HG03432 (cell line): ENCODE measurements around the gene WWP2.
A peak's percentile ranks its signal among the peaks of the same experiment; 100 is the strongest.
"Not testable (repeated sequence)": the region's sequence is repeated elsewhere in the genome, so short reads cannot be mapped to it uniquely, and the experiment has no call there.

Experiments
- ATAC-seq: cut with Tn5 transposase; IDR thresholded peaks from one replicate; pipeline ENCODE4 v1.9.1; 2021; ENCODE audit warnings: mild to moderate bottlenecking, moderate library complexity; ENCODE audit not compliant: unreplicated experiment

Gene WWP2

DNA sequence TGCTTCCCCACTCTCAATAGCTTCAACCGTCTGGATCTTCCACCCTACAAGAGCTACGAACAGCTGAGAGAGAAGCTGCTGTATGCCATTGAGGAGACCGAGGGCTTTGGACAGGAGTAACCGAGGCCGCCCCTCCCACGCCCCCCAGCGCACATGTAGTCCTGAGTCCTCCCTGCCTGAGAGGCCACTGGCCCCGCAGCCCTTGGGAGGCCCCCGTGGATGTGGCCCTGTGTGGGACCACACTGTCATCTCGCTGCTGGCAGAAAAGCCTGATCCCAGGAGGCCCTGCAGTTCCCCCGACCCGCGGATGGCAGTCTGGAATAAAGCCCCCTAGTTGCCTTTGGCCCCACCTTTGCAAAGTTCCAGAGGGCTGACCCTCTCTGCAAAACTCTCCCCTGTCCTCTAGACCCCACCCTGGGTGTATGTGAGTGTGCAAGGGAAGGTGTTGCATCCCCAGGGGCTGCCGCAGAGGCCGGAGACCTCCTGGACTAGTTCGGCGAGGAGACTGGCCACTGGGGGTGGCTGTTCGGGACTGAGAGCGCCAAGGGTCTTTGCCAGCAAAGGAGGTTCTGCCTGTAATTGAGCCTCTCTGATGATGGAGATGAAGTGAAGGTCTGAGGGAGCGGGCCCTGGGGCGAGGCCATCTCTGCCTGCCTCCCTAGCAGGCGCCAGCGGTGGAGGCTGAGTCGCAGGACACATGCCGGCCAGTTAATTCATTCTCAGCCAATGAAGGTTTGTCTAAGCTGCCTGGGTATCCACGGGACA lies 177.9 kb downstream of the WWP2 start:
- no peak for ATAC-seq

DNA sequence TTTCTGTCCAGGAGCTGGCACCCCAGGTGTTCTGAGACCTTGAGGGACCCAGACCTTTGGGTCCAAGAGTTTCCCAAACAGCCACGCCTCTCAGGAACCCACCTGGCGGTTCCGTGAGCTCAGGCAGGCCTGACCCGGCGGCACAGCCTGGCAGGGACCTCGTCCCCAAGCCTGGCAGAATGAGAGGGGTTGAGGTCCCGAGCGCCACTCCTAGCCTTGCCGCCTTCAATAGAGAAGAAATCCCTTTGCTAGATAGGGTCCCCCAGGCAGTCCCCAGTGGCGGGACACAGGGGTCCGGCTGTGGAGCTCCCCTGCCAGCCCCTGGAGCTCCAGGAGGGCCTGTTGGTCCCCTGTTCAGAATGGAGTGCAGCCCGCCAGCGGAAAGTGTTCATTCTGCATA lies 178.5 kb downstream of the WWP2 start:
- no peak for ATAC-seq

DNA sequence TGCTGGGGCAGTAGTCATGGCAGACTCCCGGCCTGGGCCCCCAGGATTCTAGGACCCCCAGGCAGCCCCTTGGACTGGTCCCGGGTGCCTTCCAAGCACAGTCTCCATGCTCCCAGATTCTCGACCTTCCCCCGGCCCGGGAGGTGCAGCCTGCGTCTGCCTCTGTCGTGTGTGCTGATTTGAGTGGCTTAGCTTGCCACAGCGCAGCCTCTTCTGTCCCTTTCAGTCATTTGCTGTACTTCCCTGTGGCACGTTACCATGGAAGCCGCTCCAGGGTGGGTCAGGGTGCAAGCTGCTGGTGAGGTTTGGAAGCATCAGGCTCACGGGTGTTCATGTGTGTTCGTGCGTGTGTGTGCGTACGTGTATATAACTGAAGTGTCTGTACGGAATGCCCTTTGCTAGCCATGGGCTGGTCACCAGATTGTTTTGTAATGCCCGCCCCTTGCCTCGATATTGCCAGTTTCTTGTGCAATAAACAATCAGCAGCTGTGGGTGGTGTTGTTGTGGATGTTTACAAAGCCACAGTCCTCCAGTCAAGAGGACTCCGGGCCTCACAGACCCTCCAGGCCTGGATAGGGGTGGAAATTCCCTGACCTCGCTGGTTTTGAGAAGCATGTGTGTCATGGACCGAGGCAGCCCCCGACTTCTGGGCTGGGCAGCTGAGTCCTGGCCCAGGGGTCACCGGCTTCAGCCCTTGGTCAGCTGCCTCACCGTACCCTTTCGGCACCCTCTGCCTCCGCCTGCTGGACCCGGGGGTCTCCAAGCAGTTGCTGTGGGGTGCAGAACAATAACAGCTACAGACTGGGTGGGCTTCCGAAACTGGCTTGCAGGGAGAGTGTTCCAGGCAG lies 179.3 kb downstream of the WWP2 start:
- ATAC-seq: no peak

DNA sequence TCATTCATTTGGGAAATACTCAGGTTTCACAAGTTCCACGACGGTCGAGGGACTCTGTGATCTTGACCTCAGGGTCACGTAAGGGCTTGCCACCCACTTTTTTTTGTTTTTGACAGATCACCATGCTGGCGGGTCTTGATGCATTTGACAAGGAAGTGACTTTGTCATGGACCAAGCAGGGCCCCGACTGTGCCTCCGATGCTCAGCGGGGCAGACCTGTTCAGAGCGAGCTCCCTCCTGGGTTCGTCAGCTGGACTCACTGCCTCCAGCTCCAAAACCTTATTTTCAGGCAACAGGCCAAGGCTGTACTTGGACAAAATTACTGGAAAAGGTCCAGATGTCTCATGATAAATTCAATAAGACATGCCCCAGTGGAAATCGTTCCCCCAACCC lies 180.0 kb downstream of the WWP2 start:
- no peak for ATAC-seq

DNA sequence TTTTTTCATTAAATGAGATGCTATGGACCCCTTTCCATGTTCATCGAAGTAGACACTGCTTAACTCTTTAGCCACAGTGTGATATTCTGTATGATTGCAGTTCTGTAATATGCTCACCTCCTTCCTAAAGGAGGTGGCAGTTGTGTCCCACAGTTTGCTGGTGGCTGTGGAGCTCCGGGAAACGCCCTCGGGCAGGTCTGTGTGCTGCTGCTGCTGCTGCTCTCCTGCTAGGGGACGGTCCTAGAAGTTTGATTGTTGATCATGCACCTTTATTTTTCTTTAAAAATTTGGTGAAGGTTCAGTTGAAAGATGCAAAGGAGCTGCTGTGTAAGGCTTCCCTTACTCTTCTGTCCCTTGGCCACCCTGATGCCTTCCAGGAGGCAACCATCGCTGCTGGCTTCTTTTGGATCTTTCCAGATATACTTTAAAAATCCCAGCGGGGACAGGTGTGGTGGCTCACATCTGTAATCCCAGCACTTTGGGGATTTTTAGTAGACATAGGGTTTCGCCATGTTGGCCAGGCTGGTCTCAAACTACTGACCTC lies 180.6 kb downstream of the WWP2 start:
- ATAC-seq: no peak

DNA sequence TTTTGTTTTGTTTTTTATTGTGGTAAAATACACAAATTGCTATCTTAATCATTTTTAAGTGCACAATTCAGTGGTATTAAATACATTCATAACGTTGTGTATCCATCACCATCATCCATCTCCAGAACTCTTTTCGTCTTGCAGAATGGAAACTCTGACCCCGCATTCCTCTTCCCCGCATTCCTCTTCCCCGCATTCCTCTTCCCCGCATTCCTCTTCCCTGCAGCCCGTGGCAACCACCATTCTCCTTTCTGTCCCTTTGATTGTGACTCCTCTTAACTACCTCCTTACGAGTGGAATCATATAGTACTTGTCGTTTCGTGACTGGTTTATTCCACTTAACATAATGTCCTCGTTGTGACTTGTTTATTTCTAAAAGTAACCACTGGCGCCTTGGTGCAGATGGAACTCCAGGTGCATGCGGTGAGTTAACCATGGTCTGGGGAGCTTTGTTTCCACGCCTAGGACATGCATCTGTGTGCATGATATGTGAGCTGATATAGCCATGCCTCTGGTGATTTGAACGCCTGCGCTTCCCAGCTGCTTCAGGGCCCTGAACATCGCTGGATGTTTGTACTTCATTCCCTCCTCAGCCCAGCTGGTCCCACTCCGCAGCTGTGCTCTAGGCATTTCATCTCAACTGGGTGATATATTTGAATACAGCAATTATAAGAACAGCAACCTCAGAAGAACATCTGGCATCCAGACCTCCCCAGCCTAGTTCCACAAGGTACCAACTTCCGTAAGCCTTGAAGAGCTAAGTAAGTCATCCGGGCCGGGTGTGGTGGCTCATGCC lies 181.3 kb downstream of the WWP2 start:
- not testable (repeated sequence) for ATAC-seq

DNA sequence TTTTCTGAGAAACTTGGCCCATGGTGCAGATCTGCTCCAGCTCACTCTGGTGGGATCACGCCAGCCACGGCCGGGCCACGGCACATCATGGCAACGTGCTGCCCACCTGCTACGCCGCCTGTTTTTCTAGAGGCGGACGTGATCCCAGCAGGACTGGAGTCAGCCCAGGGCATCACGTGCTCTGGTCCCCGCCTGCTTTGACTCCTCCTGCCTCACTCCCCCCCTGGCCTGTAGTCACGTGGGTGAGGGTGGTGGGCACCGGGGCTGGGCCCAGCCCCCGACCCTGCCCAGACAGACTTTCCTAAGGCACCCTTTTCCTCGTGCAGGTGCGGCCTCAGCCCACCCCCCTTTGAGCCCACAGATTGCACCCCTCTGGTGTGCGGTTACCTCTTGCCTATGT lies 188.3 kb downstream of the WWP2 start:
- ATAC-seq: not testable (repeated sequence)

DNA sequence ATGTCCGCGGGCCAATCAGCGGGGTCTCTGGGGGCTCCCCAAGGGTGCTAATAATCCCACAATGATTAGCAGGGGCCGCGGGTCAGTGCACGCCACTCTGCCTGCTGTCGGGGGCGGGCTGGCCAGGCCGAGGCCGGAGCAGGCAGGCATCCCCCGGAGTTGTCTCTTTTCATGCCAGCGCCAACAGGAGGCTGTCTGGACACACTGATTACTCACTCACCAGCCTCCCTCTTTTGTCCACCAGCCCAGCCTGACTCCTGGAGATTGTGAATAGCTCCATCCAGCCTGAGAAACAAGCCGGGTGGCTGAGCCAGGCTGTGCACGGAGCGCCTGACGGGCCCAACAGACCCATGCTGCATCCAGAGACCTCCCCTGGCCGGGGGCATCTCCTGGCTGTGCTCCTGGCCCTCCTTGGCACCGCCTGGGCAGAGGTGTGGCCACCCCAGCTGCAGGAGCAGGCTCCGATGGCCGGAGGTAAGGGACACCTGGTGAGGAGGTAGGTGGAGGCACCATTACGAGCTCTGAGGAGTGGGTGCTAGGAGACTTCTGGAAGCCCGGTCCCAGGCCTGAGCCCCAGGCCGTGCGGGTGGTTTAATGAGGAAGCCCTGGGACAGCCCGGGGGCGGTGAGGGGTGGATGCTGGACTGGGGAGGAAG lies 189.0 kb downstream of the WWP2 start, which contains the start of gene CLEC18A:
Gene CLEC18A, plus strand, starts transcription at position 318 of the 655 bp plus-strand sequence. Its CDS starts 33 bp downstream, at position 351.
- not testable (repeated sequence) for ATAC-seq

DNA sequence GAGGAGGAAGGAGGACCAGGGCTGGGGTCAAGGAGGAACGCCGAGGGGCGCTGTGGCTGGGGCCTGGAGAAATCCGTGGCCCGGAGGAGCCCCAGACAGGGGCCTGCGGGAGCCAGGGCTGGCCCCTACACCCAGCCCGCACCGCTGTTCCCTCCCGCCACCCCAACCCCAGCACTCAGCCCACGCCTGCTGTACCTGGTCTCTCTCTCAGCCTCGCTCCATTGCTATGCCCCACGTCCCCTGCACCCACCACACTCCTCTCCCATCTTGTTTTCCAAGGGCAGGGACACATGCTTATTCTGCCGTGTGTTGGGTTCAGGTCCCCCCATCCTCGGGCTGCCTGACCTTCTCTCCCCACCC lies 189.5 kb downstream of the WWP2 start:
- not testable (repeated sequence) for ATAC-seq

DNA sequence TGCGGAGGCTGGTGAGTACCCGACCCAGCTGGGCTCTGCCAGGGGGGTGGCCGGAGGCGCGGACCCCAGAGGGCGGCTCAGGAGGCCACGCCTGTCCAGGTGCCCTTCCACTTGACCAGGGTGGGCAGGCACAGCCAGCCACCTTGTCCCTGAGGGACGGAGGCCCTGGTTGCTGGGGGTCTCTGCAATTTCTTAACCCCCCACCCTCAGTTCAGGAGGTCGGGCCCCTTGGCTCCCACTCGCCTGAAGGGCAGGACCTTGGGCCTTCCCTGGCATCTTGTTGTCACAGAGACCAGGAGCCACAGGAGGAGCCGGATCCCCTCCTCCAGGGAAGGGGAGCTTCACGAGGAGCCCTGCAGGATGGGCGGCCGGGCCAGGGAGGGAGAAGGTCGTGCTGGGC lies 190.0 kb downstream of the WWP2 start:
- not testable (repeated sequence) for ATAC-seq

DNA sequence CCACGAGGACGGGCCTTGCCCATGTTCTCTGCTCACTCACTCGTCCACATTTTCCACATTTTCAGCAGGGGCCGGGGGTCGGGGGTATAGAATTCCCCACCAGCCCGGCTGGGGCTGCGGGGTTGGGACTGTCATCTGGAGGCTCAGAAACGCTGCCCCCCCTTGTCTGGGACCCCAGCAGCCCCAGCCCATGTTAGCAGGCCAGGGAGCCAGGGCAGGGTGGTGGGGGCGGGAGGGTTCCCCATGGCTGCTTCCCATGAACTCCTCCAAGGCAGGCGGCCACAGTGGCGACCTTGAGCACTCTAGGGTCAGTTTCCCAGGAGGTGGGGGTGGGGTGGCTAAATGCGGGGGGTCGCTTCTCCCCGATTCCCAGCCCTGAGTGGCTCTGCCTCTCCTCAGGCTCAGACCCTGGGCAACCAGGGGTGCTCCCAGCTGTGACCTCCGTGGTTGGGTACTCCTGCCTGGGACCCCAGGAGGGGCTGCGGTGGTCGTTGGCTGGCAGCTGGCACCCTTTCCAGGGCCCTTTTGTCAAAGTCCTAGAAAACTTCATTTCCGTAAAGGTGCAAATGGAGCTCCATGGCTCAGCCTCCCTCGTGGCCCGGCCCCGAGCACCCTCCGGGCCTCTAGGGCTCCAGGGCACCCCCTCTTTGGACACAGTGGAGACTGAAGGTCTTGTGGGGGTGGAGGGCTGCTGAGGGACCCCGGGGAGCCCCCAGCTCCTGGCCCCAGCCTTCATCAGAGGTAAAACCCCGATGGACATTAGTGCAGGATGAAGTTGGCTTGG lies 190.6 kb downstream of the WWP2 start:
- not testable (repeated sequence) for ATAC-seq

DNA sequence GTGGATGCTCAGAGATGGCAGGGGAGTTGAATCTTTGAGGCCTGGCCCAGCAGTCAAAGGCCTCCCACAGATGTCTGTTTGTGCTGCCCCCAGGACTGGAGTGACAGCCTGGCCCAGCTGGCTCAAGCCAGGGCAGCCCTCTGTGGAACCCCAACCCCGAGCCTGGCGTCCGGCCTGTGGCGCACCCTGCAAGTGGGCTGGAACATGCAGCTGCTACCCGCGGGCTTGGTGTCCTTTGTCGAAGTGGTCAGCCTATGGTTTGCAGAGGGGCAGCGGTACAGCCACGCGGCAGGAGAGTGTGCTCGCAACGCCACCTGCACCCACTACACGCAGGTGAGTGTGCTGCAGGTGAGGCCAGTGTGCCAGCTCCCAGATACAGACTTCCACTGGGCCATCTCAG lies 192.1 kb downstream of the WWP2 start:
- not testable (repeated sequence) for ATAC-seq

DNA sequence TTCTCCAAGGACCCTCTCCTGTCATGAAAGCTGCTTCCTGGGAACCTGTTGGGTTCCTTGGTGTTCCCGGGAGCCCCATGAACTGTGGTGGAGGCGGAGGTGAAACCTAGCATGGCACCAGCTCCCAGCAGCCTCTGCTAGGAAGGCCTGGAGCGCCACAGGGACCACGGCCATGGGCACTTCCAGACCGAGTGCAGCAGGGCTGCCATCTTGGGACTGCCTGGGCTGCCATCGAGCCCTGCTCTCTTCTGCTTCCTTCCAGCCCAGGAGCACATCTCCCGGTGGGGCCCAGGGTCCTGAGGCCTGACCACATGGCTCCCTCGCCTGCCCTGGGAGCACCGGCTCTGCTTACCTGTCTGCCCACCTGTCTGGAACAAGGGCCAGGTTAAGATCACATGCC lies 201.2 kb downstream of the WWP2 start:
- not testable (repeated sequence) for ATAC-seq

DNA sequence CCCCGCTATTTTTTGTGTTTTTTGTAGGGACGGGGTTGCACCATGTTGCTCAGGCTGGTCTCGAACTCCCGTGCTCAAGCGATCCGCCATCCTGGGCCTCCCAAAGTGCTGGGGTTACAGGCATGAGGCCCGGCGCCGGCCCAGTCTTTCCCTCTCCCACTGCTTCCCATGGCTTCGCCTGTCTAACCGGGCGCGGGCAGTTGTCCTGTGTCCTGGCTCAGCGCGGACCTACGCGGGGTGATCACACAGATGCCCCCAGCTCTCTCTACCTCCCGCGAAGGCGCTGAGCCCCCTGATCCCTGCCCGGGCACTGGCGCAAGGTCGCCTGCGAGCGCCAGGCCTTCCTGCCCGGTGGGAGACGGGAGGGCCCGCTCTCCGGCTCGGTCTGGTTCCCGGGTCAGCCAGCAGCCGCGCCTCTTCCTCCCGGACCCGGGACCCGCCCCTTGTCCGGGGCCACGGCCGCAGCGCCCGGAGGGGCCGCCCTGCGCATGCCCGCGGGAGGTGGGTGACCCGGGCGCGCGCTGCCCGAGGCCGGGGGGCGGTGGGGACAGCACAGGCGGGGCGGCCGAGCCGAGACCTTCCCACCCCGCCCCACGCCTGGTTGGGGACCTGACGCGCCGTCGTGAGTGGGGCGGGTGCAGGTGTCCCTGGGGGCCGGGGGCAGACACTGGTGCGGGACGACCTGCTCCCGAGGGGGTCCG lies 203.0 kb downstream of the WWP2 start:
- ATAC-seq: peak; percentile 46

DNA sequence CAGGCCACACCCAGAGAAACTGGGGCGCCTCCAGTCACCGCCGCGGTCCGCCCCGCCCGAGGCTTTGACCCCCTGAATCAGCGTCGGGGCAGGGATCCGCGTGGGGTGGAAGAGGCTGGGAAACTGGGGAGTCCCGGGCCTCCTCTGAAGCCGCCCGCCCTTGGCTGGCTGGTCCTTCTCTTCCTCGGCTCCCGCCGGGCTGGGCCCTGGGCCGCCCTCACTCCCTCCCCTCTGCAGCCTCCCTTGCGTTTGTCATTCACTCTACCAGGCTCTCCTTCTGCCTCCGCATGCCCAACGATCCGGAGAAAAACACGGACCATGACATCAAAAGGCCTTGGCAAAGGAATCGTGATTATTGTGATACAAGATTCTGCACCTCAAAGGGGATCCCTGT lies 203.5 kb downstream of the WWP2 start:
- ATAC-seq: not testable (repeated sequence)

DNA sequence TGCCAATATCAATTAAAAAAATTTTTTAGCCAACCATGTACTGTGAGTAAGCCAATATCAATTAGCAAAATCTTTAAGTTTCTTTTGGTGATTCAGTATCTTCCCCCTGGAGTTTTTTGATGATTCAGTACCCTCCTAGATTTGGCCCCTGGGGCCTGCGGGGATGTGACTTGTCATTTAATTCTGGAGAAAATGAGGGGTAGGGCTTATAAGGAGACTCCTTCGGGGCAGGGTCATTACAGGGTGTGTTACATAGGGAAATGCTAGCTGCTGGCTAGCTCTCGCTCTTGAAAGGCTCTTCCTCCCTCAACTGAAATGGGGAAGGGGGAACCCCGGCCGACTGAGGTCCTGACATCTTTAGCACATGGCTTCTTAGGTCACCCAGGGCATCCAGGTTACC lies 205.6 kb downstream of the WWP2 start:
- not testable (repeated sequence) for ATAC-seq

DNA sequence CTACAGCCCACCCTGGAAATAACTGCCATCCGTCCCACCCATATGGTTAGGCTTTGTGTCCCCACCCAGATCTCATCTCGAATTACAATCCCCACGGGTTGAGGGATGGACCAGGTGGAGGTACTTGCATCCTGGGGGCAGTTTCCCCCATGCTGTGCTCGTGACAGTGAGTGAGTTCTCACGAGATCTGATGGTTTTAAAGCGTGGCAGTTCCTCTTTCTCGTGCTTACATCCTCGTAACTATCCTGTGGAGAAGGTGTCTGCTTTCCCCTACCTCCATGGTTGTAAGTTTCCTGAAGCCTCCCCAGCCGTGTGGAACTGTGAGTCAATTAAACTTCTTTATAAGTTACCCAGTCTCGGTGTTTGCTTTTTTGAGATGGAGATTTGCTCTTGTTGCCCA lies 206.0 kb downstream of the WWP2 start:
- ATAC-seq: not testable (repeated sequence)

DNA sequence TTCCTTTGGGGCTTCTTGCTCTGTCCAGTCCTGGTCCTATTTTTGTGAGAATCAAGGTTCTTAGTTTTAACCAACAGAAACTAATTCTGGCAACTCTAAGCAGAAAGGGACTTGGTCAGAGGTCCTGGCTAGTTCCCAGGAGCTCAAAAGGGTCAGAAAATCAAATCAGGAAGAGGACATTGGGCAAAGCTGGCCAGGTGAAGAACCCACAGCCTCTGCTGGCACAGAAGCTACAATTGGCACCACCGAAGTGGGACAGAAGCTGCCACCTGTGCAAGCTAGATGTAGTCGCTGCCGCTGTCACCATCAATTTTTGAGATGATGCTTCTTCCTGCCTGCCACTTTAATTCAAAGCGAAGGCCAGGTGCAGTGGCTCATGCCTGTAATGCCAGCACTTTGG lies 207.5 kb downstream of the WWP2 start:
- not testable (repeated sequence) for ATAC-seq

DNA sequence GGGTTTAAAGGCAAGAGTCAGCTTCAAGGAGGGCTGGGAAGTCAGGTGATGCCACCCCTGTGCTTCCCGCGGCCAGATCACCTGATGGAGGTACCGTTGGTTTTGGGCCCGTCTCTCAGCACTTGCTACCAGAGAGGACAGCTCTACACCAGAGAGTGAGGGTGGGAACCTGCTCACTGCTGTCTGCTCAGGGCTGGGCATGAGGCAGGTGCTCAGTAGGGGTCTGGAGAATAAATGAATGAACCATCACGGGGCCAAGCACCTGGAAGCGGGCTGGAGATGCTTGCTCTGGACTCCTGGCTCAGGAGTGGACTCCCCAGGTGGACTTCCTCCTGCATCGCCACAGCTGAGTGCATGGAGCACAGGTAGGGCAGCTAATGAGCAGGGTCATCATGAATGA lies 210.0 kb downstream of the WWP2 start:
- ATAC-seq: not testable (repeated sequence)
